AG04450 (cell line): Measurements from ENCODE around the gene TIFAB. TPM values are rescaled to one million over a fixed set of nuclear protein-coding genes. Genes with fewer than 3 reads are reported as not detected.

ENCODE experiments used
- CTCF ChIA-PET: fragments of 300-600, 350-600 bp; formaldehyde crosslinking; extraction: SDS; loops from one replicate; lab custom pipeline; 2022; ENCODE audit warnings: antibody characterized with exemption, inconsistent platforms; lab: Charles Lee
- POLR2A ChIA-PET: fragments of 350-600 bp; formaldehyde crosslinking; extraction: SDS; loops from one replicate; lab custom pipeline; 2021; ENCODE audit warnings: antibody characterized with exemption, inconsistent platforms; lab: Yijun Ruan, JAX
- DNase-seq: peaks from one replicate; pipeline ENCODE4 v3.0.0-alpha.2; 2011; ENCODE audit warnings: low read depth, low spot score
- H3K27ac ChIP-seq: one replicate; pipeline ENCODE4 v1.5.1; 2012; ENCODE audit warnings: low read depth, low read length, control low read depth
- H3K27me3 ChIP-seq: one replicate; pipeline ENCODE4 v1.6.0; 2012; ENCODE audit warnings: low read length; ENCODE audit not compliant: control insufficient read depth, insufficient read depth
- H3K4me3 ChIP-seq: 2 replicates; pipeline ENCODE4 v1.5.1; 2011; ENCODE audit warnings: mild to moderate bottlenecking, low read depth, low read length, control low read depth
- H3K9me3 ChIP-seq: 2 replicates; pipeline ENCODE4 v1.5.1; 2012; ENCODE audit warnings: low read length; ENCODE audit not compliant: control insufficient read depth, insufficient read depth
- CTCF ChIP-seq: IDR thresholded peaks from 2 replicates; pipeline ENCODE4 v1.5.1; 2011; ENCODE audit warnings: low read depth, low read length, control low read depth, inconsistent platforms
- polyA plus RNA-seq: library from polyadenylated mRNA; depleted of rRNA; stranded (reverse); fragments of >200 nt; gene quantifications from 2 replicates; pipeline ENCODE4 v1.2.3, GENCODE V29; 2011

Gene TIFAB
- polyA plus RNA-seq, 1 experiment, result not detected

- H3K27me3 ChIP-seq, result peaks cover 11% of the 10 kb centered on the region
- peak overlapping the region; percentile 88 for H3K27ac ChIP-seq
- no peak for TF ChIP-seq CTCF
- H3K9me3 ChIP-seq, result peaks cover 20% of the 10 kb centered on the region
- ChIA-PET POLR2A (no interaction called here), CTCF (interaction anchor here (0.6 to 2.1 kb wide), 7 partner anchors 20 to 337 kb away, joined by 3 to 12 read pairs (median 7); no protein-coding TSS in a partner anchor)
- peak; percentile 57 for DNase-seq
- no peak overlapping the region for H3K4me3 ChIP-seq
Observed at GRCh38 chr5:135493406-135494180, 41.4 kb upstream of the TIFAB start.

GRCh38 chr5:135492319-135492626 lies 40.1 kb upstream of the TIFAB start:
- H3K9me3 ChIP-seq, result peaks cover 20% of the 10 kb centered on the region
- no peak for TF ChIP-seq CTCF
- no peak overlapping the region for H3K27ac ChIP-seq
- ChIA-PET POLR2A (no interaction called here), CTCF (interaction anchor here (0.9 to 2.8 kb wide), 3 partner anchors 26 to 74 kb away, joined by 3 to 12 read pairs (median 11); no protein-coding TSS in a partner anchor)
- H3K4me3 ChIP-seq, result no peak overlapping the region
- DNase-seq, result no peak
- peaks cover 11% of the 10 kb centered on the region for H3K27me3 ChIP-seq

GRCh38 chr5:135491552-135492318 lies 39.6 kb upstream of the TIFAB start:
- CTCF ChIA-PET, result interaction anchor here (0.9 to 2.8 kb wide), 4 partner anchors 26 to 74 kb away, joined by 3 to 12 read pairs (median 8); no protein-coding TSS in a partner anchor
- POLR2A ChIA-PET, result no interaction called here

GRCh38 chr5:135491038-135491551 lies 38.9 kb upstream of the TIFAB start:
- no peak overlapping the region for H3K4me3 ChIP-seq
- H3K9me3 ChIP-seq, result peaks cover 20% of the 10 kb centered on the region
- no peak overlapping the region for H3K27ac ChIP-seq
- ChIA-PET POLR2A (no interaction called here), CTCF (interaction anchor here (0.8 to 2.8 kb wide), 6 partner anchors 25 to 75 kb away, joined by 3 to 11 read pairs (median 4); no protein-coding TSS in a partner anchor)
- no peak for DNase-seq
- no peak for TF ChIP-seq CTCF
- H3K27me3 ChIP-seq, result peaks cover 17% of the 10 kb centered on the region

More at GRCh38 chr5:135491552-135492318, 39.6 kb upstream of the TIFAB start:
- Histone ChIP-seq H3K27ac (no peak overlapping the region), H3K9me3 (peaks cover 20% of the 10 kb centered on the region), H3K4me3 (no peak overlapping the region), H3K27me3 (peaks cover 15% of the 10 kb centered on the region)
- no peak for DNase-seq
- no peak for TF ChIP-seq CTCF
